Jurkat, Clone E6-1 (cell line): ENCODE results near the gene BANF2.
"Not testable (repeated sequence)": the region's sequence is repeated elsewhere in the genome, so short reads cannot be mapped to it uniquely, and the experiment has no call there.

Source experiments
- DNase-seq: peaks from one replicate; pipeline ENCODE4 v3.0.0-alpha.2; 2011; ENCODE audit warnings: low read depth, low spot score
- H3K4me3 ChIP-seq: 2 replicates; pipeline ENCODE4 v1.5.1; 2011; ENCODE audit warnings: mild to moderate bottlenecking, low read length, control low read depth, moderate library complexity

The BANF2 gene

GRCh38 chr20:17749978-17750721 is 50.4 kb downstream of the BANF2 start:
- H3K4me3 ChIP-seq: no peak overlapping the region
- no peak for DNase-seq

GRCh38 chr20:17750722-17751045 is 50.9 kb downstream of the BANF2 start:
- no peak overlapping the region for H3K4me3 ChIP-seq
- DNase-seq: no peak

GRCh38 chr20:17751640-17752039 is 51.9 kb downstream of the BANF2 start:
- no peak overlapping the region for H3K4me3 ChIP-seq
- DNase-seq: no peak

GRCh38 chr20:17752459-17752858 is 52.7 kb downstream of the BANF2 start:
- DNase-seq: no peak
- H3K4me3 ChIP-seq: no peak overlapping the region

GRCh38 chr20:17753516-17753915 is 53.8 kb downstream of the BANF2 start:
- H3K4me3 ChIP-seq: no peak overlapping the region
- no peak for DNase-seq

DNA sequence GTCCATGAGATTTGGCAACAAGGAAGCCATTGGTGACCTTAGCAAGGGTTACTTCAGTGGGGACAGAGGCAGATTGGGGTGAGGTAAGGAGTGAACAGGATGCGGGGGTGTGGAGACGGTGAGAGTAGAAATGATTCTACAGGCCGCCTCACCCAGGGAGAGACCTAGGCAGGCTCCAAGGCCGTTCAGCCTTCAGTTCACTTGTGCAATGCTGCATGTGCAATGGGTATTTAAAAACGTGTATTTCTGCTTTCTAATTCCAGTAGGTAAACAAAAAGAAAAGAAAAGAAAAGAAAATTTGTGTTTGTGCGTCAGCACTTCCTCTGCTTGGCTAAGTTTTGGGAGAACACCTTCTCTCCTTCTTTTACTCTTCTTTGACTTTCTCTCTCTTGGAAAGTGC is 56.8 kb downstream of the BANF2 start:
- H3K4me3 ChIP-seq: no peak overlapping the region
- no peak for DNase-seq

DNA sequence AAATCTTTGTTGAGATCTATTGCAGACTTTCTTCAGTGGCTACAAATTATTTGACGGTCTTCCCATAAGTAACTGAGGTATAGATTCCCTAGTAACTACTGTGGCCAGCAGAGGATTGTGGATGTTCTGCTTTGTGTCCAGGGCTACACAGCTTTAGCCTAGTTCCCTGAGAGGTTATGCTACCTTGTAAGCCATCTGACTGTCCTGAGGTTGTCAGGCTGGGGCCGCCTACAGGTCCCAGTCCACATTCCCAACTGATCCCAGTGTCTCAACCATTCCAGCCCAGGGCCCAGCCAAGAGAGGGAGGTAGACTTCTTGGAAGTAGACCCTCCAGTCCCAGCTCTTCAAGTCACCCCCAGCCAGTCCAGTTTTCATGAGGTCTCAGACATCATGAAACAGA is 57.7 kb downstream of the BANF2 start:
- no peak for DNase-seq
- no peak overlapping the region for H3K4me3 ChIP-seq

GRCh38 chr20:17758010-17758409 is 58.2 kb downstream of the BANF2 start:
- DNase-seq: no peak
- no peak overlapping the region for H3K4me3 ChIP-seq

- H3K4me3 ChIP-seq: no peak overlapping the region
- DNase-seq: no peak
Observed at GRCh38 chr20:17758512-17758911, 58.7 kb downstream of the BANF2 start.

DNA sequence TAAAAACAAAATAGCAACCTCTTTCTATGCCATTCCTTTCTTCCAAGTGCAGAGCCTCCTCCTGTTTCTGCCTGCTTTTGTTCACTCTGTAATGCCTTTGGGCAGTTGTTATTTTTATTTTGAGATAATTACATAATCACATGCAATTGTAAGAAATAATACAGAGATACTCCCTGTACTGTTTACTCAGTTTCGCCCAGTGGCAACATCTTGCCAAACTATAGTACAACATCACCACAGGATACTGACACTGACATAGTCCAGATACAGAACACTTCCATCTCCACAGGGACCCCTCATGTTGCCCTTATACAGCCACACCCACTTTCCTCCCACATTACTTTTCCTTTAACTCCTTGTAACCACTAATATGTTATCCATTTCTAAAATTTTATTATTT is 59.7 kb downstream of the BANF2 start:
- no peak for DNase-seq

GRCh38 chr20:17761604-17762003 is 61.8 kb downstream of the BANF2 start:
- DNase-seq: no peak

More for the DNA sequence above, 59.7 kb downstream of the BANF2 start:
- H3K4me3 ChIP-seq: no peak overlapping the region

GRCh38 chr20:17762243-17762872 is 62.6 kb downstream of the BANF2 start:
- no peak for DNase-seq
- no peak overlapping the region for H3K4me3 ChIP-seq

More at GRCh38 chr20:17761604-17762003, 61.8 kb downstream of the BANF2 start:
- no peak overlapping the region for H3K4me3 ChIP-seq

- no peak for DNase-seq
- H3K4me3 ChIP-seq: no peak overlapping the region
Observed at GRCh38 chr20:17762873-17763557, 63.2 kb downstream of the BANF2 start.

DNA sequence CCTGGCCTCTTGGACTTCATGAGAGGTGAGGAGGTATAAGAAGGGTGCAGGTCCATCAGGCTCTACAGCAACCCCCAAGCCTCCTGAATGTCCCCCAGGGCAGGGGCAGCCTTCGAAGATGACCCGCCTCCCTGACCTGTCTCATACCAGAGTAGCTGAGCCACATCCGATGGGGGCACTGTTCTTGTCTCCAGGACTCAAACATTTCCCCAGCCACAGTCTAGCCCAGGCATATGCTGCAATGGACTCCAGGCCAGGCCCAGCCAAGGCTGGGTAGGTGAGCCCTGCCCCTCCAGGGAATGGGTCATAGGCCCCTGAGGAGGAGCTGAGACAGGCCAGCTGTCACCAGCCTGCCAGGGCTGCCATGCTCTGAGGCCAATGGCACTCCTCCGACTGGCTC is 65.3 kb downstream of the BANF2 start:
- DNase-seq: no peak

DNA sequence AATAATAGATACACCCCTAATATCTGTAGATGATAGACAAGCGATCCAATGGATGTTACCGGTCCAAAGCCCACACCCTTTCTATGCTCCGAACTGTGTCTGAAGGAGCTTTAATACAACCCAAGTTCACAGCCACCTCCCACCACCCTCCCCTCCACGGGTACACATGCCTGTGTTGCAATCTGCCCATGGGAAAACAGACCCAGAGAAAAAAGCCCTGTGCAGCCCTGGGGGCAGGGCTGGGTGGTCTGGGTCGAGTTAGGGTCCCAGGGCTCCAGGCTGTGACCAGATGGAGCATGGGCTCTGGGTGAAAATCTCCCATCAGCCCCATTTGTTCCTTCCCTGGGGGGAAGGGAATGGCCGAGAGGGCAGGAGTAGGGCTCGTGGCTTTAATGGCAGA is 65.8 kb downstream of the BANF2 start:
- no peak for DNase-seq
- H3K4me3 ChIP-seq: no peak overlapping the region

More for the DNA sequence above, 65.3 kb downstream of the BANF2 start:
- no peak overlapping the region for H3K4me3 ChIP-seq

DNA sequence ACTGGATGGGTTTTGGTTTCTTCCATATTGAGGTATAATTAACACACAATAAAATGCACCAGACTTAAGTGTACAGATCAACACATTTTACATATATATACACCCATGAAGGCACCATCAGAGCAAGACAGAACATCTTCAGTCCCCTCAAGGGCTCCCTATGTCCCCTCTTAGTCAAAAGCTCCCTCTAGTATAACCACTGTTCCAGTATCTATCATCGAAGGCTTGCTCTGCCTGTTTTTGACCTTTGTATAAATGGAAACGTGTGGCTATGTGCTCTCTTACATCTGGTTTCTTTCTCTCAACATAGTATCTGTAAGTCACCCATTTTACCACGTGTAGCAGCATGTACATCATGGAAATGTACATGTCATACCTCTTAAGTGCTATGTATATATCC is 66.5 kb downstream of the BANF2 start:
- H3K4me3 ChIP-seq: no peak overlapping the region
- DNase-seq: no peak

DNA sequence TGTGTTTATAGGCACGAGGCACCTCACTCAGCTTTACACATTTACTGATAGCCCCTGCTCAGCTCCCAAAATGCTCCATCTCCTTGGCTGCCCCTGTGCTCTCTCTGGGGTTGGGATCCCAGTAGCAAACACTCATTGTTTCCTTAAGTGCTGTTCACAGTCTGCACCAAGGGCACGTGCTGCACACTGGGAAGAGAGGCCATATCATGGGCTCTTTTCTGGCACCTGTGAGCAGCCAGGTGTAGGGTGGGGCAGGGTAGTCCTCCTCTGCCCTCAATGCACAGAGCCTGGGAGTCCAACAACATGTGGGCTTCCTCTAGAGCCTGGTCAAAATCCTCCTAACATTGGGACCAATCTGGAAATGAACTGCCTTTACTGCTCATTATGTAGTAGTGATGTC is 67.9 kb downstream of the BANF2 start:
- DNase-seq: no peak
- no peak overlapping the region for H3K4me3 ChIP-seq

DNA sequence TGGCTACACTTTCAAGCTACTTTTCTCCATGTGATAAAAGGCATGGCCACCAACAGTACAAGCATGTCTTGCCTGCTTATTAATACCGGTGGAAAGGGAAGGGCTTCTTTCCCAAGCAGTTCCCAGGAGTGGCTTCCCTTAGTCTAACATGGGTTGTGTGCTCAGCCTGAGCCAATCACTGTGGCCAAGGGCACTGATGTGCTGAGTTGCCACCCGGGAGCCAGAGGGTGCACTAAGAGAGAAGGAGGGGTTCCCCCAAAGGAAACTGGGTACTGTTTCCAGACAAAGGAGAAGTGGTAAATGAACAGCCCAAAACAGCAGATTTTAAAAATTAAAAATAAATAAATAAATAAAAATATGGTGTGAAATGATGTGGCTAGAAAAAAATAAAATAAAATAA is 68.5 kb downstream of the BANF2 start:
- H3K4me3 ChIP-seq: no peak overlapping the region
- no peak for DNase-seq

DNA sequence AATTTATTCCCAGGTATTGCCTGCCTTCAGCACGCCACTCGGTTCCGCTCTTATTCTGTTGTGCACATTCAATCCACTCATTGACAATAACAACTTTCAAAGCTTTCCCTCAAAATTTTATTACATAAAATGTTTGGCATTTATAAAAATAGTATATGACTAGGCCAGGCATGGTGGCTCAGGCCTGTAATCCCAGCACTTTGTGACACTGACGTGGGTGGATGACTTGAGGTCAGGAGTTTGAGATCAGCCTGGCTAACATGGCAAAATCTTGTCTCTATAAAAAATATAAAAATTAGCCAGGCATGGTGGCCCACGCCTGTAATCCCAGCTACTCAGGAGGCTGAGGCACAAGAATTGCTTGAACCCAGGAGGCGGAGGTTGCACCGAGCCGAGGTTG is 70.0 kb downstream of the BANF2 start:
- DNase-seq, H3K4me3 ChIP-seq: not testable (repeated sequence)

DNA sequence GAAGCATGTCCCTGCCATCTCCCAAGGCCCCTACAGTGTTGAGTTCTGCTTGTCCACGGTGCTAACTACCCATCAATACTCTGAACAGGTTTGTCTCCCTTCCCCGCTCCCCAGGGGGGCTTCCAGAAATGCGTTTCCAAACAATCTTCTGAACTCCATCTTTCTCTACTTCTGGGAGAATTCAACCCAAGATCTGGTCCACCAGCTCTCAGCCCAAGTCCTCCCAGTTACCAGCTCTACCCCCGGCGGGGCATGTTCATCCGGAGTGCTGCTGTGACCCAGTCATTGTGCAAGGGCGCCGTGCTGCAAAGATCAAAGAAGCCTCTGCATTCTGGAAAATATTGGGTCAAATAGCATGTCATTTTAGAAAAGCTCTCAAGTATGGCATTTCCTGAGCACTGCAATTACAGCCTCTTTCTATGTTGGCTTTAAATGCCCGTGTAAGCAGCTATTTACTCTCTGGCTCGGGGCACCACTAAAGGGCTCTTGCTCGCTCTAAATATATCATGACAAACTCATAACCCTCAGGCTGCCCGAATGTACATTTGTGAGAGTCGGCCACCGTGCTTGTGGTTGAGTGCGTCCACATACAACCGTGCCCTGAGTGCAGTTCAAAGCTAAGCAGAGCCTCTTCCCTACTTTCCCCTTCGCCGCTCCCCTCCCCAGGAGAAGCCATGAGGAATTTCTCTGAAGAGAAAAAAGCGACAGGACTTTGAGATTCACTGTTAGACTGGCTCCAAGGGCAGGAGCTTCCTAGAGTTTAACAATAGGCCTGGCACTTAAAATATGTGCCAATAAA is 71.6 kb downstream of the BANF2 start:
- DNase-seq: no peak
- no peak overlapping the region for H3K4me3 ChIP-seq
